Activated CD4-positive, alpha-beta T cell treated with anti-CD3 and anti-CD28 coated beads, Interleukin-2, amount 50 U/mL, for 4 hours (primary cell): ENCODE measurements around the gene NCKAP1.

ENCODE experiments used
- DNase-seq, 2 experiments: peaks; one replicate each; pipeline ENCODE4 v3.0.0-alpha.2; 2020

NCKAP1 gene

DNA sequence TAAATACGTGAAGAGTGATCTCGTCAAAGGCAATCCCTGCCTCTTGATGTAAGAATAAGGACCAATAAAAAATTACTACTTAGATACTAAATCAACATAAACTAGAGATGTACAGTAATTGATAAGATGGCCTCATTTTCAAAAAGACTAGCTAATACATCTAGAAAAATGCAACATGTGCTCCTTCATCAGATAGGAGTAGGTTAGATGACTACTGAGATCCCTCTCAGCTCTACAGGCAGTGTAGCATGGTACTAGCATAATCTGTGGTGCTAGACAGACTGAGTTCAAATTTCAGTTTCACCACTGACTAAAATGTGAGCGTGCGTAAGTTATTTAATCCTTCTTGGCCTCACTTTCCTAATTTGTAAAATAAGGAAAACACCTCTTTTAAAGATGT lies 89.2 kb downstream of the NCKAP1 start:
- DNase-seq: no peak

DNA sequence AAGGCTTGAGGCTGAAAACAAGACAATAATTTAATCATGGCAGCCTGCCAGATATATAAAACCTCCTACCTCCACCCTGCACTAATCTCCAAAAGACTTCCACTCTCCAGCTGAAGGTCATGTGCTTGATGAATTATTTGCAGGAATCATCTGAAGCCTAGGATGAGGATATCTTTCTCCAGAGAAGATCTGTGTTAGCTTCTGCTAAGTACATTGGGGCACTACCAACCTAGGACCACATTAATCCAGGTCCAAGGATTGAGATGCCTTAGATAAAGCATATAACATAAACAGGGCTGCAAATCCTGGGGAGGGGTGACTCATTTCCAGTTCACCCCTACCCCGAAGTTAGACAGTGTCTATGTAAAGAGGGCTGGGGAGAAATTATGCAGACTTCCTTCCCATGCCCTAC lies 91.3 kb downstream of the NCKAP1 start:
- no peak for DNase-seq

DNA sequence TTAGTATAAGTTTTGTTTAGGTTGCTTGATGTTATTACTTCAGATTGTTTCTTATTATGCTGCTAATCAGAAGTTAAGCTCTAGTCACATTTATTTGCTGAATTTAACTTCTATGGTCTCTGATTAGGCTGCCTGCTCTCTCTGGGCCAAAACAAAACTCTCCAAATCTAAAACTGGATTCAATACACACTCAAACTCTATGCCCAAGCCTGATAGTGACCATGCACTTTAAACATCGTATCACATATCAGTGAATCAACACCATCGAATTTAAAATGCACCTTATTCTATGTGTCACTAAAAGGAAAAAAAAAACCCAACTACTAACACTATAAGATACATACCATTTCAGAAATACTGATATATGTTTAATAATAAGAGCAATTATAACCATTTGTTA lies 94.9 kb downstream of the NCKAP1 start:
- no peak for DNase-seq

DNA sequence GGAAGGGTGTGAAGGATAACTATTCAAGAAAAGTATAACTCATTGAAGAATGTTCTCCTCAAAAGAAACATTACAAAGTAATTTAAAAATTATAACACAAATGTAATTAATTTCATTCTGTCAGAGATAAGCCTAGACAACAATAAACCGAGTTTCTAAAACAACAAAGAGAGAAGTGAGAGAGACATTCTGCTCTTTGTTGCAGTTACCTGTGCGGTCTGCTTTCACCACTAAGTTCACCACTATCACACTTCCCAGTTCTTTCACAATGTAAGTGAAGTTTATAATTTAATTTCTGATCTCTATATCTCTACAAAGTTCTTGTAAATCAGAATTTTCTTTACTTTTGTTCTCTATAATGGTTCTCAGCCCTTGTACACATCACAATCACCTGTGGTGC lies 95.5 kb downstream of the NCKAP1 start:
- no peak for DNase-seq

DNA sequence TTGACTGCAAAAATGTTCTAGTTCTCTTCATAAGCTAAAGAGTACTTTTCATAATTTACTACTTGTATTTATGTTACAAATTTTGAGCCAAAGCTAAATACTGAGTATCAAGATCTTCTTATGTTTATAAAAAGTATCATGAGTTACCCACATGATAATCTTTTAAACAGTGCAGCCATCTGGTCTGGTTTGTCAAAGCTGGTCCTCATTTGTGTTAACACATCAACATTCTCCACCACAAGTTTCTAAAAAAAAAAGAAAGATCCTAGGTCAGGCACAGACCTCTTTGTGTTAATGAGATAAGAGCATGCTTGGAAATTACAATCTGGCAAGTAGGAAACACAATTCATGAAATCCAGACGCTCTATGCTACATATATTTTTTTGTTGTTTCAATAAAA lies 96.3 kb downstream of the NCKAP1 start:
- DNase-seq: no peak

DNA sequence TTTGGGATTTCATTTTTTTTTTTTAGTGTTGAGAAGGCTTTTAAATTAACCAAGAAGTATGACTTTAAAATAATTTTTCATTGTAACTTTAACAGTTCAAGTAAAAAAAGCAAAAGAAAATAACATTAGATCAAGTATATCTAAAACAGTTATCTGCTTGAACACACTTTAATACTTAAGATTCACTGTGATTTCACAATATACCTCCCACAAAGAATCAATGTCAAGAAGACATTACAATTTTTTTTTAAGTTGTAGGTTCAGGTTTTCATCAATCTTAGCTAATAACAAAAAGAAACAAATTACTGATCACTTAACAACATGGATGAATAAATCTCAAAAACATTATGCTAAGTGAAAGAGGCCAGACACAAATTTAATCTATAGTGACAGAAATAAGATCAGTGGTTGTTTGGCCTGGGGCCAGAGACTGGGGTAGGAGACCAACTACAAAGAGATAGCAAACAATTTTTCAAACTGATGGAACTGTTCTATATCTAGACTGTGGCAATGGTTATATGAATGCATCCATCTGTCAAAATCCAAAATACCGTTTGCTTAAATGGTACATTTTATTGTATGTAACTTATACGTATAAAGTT lies 97.0 kb downstream of the NCKAP1 start:
- DNase-seq: no peak

DNA sequence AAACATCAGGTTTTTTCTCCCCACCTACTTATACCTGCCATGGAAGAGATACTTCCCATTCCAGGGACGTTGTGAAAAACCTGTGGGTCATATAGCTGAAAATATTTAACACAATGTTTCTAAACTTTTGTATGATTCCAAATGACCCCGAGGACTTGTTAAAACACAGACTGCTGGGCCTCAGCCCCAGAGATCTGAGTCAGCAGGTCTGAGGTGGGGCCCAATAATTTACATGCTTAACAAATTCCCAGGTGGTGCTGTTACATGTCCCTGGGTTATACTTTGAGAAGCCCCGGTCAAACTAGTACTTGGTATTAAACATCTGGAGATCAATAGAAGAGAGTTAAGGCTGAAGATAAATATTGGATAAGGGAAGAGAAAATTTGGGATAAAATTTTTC lies 100.4 kb downstream of the NCKAP1 start:
- no peak for DNase-seq

DNA sequence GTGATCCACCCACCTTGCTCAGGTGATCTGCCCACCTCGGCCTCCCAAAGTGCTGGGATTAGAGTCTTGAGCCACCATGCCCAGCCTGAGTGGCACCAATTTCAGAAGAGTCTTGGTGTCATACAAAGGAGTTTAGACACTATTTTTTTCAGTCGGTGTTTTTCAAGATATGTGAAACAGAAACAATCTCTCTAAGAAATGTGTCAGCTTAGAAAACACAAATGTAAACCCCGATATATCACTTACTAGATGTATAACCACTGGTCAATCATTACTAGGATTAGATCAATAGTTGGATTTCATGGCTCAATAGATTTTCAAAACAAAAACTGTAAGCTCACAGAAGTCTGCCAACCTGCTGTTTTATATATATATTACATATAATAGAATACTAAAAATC lies 104.6 kb downstream of the NCKAP1 start:
- no peak for DNase-seq

DNA sequence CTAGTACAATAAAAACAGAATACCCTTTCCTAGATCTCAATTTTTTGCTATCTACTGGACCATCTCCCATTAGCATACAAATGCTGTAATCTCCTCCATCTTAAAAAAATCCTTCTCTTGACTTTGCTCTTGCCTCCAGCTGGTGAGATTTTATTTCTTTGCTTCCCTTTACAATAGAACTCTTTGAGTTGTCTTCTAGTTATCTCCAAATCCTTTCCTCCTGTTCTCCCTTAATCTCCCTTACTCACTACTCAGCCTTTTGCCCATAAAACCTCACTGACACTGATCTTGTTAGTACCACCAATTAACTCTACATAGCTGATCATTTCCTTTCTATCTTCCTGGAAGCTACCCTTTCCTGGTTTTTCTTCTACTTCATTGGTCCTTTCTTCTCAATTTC lies 108.3 kb downstream of the NCKAP1 start:
- no peak for DNase-seq

DNA sequence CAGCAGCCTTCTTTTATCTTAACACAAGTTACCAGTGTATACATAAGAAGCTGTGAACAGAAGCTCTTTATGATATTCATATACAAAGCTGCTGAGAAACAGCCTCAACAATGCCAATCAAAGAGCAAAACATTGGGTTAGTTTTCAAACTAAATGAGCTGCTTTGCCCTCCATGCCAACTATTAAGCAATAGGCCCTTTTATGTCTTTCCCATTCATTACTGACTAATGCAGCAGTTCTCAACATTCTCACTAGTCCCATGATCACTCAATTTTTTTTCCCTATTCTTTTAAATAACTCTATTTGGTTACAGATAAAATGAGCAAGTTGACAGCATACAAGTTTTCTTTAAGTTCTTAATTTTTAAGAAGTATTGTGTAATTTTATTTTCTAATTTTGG lies 114.0 kb downstream of the NCKAP1 start:
- DNase-seq: no peak

DNA sequence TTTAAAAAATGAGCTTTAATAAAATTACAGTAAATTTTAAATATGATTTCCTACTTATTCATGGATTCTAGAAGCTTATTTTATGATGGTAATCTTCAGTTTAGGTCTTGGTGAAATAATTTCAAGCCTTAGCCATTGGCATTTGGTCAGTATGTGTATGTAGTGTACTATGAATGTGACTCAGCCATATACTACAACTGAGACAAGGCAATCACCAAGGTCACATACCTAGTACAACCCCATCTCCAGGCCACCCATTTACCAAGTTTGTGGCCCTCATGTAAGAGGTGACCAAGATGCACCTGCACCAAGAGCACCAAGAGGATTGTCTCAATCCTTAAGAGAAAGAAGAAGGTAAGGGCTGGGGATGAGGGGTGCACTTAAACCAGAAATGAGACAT lies 117.0 kb downstream of the NCKAP1 start:
- DNase-seq: no peak

DNA sequence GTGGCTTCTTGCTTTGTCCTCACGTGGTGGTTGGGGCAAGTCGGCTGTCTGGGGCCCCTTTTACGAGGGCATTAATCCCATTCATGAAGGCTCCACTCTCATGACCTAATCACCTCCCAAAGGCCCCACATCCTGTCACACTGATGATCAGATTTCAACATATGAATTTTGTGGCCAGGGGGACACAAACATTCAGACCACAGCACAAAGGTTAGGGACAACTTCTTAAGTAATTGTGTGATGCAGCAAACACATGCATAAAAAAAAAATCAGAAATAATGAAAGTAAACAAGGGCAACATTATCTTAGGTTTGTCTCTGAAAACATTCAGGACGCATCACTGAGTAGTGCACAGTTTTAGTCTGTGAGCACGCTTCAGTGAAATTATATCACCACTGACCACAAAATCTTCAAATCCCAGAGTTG lies 117.6 kb downstream of the NCKAP1 start:
- DNase-seq: no peak

DNA sequence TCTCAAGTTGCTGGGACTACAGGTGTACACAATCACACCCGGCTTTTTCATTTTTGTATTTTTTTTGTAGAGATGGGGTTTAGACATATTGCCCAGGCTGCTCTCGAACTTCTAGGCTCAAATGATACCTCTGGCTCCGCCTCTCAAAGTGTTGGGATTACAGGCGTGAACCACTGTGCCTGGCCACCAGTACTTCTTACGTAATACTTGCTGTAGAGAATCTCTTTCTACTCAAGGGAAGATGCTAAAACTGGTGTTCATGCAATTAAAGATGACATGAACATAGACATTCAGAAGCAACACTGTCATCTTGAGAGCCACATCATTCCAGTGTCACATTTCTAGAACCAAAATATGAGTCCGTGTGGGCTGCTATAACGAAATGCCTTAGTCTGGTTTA lies 118.2 kb downstream of the NCKAP1 start:
- no peak for DNase-seq

DNA sequence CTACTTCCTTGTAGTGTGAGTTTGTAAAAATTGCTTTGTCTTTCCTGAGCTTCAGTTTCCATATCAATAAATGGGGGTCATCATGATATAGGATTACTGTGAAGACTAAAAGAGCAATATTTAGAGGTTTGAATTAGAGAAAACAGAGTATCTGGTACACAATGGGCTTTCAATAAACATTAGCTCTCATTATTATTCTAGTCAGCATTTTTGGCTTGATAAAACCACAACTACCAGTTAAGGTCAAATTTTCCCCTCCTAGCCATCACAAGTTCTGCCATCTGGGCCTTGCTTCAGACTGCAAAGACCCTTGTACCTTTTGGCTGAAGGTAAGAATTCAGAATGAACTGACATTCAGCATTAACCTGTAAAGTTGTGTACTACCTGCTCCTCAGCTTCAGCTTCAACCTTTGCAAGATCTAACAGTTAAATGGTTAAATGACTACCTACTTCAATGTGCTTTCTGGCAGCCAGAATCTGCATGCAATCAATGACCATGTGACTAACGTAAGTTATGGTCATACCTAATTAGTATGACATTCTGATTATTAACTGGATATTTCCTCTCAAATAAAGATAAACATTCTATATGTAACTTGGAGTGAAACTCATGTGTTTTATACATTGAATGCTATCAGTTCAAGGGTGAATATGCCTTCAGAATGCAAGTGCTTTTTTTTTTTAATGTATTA lies 119.2 kb downstream of the NCKAP1 start:
- no peak for DNase-seq

DNA sequence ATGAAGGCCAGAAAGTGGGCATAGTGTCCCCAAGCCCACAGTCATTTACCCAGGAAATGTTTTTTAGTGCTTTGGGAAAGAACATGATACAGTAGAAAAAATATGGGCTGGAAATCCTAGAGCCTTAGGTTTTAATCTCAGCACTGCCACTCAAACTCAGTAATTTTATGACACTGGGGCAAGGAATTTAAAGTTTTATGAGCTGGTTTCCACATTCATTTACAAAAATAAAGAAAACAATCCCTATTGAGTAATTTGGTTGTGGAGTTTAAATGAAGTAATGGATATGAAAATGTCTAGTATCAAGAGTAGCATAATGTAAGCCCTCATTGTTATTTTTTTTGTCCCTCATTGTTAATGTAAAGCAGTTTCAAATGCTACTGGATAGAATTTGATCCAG lies 120.3 kb downstream of the NCKAP1 start:
- no peak for DNase-seq

DNA sequence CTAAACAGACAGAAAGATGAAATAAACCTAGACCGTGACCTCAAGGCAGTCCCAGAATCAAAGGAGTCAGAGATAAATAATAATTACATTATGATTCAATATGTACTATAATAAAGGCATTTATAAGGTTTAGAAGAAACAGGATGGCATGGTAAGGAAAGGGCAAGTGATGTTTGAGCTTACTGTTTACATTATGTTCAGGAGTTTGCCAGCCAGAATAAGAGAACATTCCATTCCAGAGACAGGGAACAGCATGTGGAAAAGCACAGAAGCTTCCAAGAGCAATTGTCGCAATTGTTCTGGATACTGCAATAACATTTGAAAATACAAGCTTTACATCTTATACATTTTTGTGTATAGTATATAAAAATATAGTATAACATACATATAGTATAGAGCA lies 121.8 kb downstream of the NCKAP1 start:
- no peak for DNase-seq

DNA sequence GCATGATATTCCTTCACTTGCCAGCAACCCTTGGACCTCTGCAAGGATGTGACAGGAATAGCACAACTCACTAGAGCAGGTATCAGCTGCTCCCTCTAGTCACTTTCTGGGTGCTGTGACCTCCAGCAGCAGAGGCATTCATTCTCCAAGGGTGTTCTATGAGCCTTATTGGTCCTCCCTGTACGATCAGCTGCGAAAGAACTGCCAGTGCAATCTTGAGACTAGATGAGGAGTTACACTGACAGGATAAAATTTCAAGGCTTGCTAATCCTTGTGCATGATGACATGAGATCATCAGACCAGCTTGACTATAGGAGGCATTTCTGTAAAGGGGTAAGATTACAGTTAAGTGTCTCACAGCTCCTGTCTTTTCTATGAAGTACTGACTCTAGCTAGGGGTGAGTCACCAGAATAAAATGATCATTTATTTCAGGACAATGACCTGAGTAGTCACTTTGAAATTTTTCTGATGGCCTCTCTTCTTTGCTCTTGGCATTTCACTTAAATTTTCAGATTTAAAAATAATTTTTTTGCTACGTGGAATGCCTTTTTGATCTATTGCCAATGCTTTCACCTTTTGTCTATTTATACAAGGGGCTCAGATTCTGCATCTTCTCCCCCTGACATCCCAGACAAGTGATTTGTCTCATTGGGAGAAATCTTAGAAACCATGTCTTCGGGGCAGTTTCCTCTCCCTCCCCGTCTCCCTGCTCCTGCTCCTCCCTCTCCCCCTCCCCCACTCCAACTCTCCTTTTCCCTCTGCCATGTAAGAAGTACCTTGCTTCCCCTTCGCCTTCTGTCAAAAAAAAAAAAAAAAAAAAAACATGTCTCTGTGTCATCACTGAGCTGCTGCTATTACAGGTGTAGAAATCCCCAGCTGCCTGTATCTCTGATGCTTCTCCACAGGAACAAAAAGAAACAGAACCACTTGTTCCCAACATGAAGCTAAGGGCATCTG lies 122.6 kb downstream of the NCKAP1 start:
- DNase-seq: no peak

DNA sequence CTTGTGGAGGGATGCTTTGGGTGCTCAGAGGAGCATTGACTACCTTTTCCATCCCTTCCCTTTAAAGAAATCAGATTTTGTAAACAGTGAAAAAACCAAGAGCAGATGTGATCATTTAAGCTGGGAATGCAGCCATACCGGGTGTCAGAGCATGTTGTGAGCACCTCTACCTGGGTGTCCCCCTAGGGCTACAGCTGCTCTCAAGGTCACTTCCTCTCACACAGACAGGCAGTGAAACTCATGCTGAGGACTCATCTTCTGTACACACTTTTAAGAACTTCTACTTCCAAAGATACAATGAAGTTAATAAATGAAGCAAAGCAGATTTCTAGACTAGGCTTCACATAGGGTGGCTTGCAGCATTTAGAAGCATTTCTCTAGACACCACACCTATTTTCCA lies 123.4 kb downstream of the NCKAP1 start:
- no peak for DNase-seq

DNA sequence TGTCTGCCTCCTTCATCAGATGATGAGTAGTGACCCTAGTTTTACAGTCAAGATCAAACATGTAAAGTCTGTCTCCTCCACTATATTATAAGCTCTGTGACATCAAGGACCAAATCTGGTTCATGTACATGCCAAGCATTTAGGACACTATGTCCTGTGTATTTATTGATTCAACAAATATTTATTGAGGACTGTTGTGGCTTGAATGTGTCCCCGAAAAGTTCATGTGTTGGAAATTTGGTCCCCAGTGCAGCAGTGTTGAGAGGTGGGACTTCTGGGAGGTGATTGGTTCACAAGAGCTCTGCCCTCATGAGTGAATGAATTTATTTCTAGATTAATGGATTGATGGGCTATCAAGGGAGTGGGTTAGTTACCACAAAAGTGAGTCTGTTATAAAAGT lies 125.2 kb downstream of the NCKAP1 start:
- DNase-seq: no peak

DNA sequence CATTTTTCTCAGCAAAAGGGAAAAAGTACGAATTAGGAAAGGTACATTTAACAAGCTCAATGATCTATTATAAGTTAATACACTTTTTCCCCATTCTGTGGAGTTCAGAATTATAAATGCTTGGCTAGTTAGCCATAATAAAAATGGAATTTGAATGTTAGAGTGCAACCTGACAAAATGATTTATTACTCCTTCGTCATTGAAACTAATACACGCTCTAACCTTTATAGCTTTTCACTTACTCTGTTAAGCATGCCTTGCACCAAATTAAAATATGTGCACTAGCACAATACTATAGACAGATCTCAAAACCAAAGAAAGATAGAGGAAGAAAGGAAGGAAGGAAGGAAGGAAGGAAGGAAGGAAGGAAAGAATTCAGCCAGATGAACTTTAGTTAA lies 125.7 kb downstream of the NCKAP1 start:
- no peak for DNase-seq

DNA sequence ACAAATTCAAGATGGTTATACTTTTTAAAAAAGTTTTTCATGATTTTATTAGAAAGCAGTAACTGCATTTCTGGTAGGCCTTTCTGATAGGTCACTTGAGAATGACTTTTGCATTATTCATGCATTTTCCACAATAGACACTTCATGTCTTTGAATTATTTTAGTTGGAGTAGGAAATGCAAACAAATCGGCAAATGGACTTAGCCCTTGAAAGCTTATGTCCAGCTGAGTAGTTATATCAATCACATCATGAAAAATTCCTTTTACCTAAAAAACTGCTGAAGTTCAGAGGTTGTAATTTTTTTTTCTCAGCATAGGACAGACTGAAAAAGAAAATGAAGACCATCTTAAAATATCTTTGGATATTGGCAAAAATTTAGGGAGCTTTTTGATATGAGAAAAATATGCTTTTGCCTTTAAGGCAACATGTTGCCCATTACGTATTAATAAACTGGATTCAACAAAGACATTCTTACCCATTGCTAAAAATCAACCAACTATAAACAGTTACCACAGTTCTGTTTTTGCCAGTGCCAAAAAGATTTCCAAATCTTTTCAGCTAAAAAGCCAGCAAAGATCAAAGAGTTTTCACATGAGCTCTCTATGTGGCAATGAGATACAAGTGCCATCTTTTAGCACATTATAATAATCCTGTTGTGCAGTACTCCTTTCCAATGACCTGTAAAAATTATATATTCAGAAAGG lies 126.3 kb downstream of the NCKAP1 start:
- no peak for DNase-seq

DNA sequence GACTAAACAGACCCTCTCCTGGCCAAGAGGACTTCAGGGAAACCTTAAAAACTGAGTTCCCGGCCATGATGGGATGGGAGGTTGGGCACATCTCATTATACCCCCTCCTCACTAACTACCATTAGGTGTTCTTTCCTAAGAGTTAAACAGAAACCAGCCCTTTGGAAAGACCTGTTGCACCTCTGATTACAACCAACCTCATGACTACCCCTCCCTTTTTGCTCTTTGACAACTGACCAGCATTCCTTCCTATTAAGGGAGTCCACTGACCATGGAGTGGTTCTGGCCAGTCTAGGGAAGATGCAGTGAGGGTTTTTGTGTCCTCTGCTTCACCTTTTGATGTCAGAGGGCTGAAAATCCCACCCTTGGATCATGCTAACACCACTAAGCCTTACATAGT lies 127.3 kb downstream of the NCKAP1 start:
- no peak for DNase-seq

DNA sequence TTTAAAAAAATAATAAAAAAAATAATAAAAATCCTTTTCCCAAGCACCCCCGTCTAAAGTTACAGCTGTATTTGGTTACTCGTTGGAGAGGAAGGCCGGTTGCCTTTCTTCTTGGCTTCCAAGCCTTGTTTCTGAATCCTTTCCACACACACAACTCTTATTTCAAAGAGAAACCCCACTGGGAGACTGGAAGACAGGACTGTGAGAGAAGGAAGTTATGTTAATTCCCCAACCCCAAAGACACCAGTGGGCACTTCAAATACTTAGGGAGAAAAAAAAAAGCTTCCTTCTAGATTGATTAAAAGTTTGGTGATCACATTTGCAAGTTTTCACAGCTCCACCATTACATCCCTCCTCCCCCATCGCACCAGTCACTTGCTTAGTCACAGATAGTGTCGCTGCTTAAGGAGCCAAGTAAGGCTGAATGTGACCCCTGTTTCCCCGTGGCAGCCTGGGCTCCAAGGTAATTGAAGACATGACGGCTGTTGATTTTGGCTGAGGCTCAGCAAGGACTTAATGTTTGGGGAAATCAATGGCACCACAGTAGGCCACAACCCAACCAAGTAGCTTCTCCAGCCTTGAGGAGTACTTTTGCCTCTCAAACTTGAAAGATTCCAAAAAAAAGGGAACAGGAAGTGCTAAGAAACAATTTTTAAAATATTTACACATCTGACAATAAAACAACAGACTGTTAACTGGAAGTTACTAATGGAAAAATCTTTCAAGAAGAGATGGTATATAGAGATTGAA lies 131.0 kb downstream of the NCKAP1 start:
- no peak for DNase-seq
